SK-N-SH treated with all-trans-retinoic acid at 6 μM for 48 hours (cell line): ENCODE data around the gene ZNF700.
"Not testable (repeated sequence)": the region's sequence is repeated elsewhere in the genome, so short reads cannot be mapped to it uniquely, and the experiment has no call there.

Experiments used
- ATAC-seq: fragments of 200-7000 bp; cut with Tn5 transposase; 3 replicates; pipeline ENCODE4 v1.9.1; 2020; ENCODE audit warnings: mild to moderate bottlenecking, moderate library complexity
- ARNTL ChIP-seq: fragments of 450-650 bp; formaldehyde crosslinking; IDR thresholded peaks from 2 replicates; pipeline ENCODE4 v1.5.0; 2020; ENCODE audit warnings: low read depth, mild to moderate bottlenecking, moderate library complexity, borderline replicate concordance
- CREB5 ChIP-seq: fragments of 250-450 bp; sonication (Bioruptor Pico); IDR thresholded peaks from 2 replicates; pipeline ENCODE4 v1.5.1; 2020; ENCODE audit warnings: low read depth, mild to moderate bottlenecking, moderate library complexity
- CSDC2 ChIP-seq: fragments of 250-450 bp; sonication (Bioruptor Pico); IDR thresholded peaks from 2 replicates; pipeline ENCODE4 v1.5.0; 2020; ENCODE audit warnings: mild to moderate bottlenecking, moderate library complexity
- CSRNP3 ChIP-seq: fragments of 250-450 bp; sonication (Bioruptor Pico); IDR thresholded peaks from 2 replicates; pipeline ENCODE4 v1.5.1; 2021; ENCODE audit warnings: mild to moderate bottlenecking, moderate library complexity
- ESRRG ChIP-seq: fragments of 250-450 bp; sonication (Bioruptor Pico); IDR thresholded peaks from 2 replicates; pipeline ENCODE4 v1.6.1; 2021; ENCODE audit warnings: mild to moderate bottlenecking
- ISL1 ChIP-seq: fragments of 250-450 bp; sonication (Bioruptor Pico); IDR thresholded peaks from 2 replicates; pipeline ENCODE4 v2.1.2; 2022; ENCODE audit warnings: mild to moderate bottlenecking, moderate library complexity
- OSR1 ChIP-seq: fragments of 250-450 bp; sonication (Bioruptor Pico); IDR thresholded peaks from 2 replicates; pipeline ENCODE4 v1.8.0; 2022; ENCODE audit warnings: moderate library complexity, mild to moderate bottlenecking, inconsistent platforms
- PPARA ChIP-seq: fragments of 250-450 bp; sonication (Bioruptor Pico); IDR thresholded peaks from 2 replicates; pipeline ENCODE4 v1.5.0; 2020; ENCODE audit warnings: mild to moderate bottlenecking, borderline replicate concordance
- RARB ChIP-seq: fragments of 250-450 bp; sonication (Bioruptor Pico); IDR thresholded peaks from 2 replicates; pipeline ENCODE4 v1.8.0; 2021; ENCODE audit warnings: mild to moderate bottlenecking, moderate library complexity
- SNAI2 ChIP-seq: fragments of 250-450 bp; sonication (Bioruptor Pico); IDR thresholded peaks from 2 replicates; pipeline ENCODE4 v1.5.0; 2020; ENCODE audit warnings: mild to moderate bottlenecking, moderate library complexity
- TCF4 ChIP-seq: fragments of 250-450 bp; sonication (Bioruptor Pico); IDR thresholded peaks from 2 replicates; pipeline ENCODE4 v1.8.0; 2021; ENCODE audit warnings: mild to moderate bottlenecking, moderate library complexity, borderline replicate concordance
- TOX ChIP-seq: fragments of 250-450 bp; sonication (Bioruptor Pico); IDR thresholded peaks from 2 replicates; pipeline ENCODE4 v1.8.0; 2021; ENCODE audit warnings: mild to moderate bottlenecking, moderate library complexity, borderline replicate concordance
- TSHZ2 ChIP-seq: fragments of 250-450 bp; sonication (Bioruptor Pico); IDR thresholded peaks from 2 replicates; pipeline ENCODE4 v1.5.0; 2020; ENCODE audit warnings: mild to moderate bottlenecking, moderate library complexity
- ZC3H10 ChIP-seq: fragments of 250-450 bp; sonication (Bioruptor Pico); IDR thresholded peaks from 2 replicates; pipeline ENCODE4 v1.5.1; 2021; ENCODE audit warnings: mild to moderate bottlenecking, moderate library complexity
- ZFP3 ChIP-seq: fragments of 250-450 bp; sonication (Bioruptor Pico); IDR thresholded peaks from 2 replicates; pipeline ENCODE4 v1.5.0; 2020; ENCODE audit warnings: mild to moderate bottlenecking, moderate library complexity
- ZFP30 ChIP-seq: fragments of 450-650 bp; formaldehyde crosslinking; IDR thresholded peaks from 2 replicates; pipeline ENCODE4 v1.5.0; 2022; ENCODE audit warnings: mild to moderate bottlenecking, moderate library complexity
- ZNF565 ChIP-seq: fragments of 450-650 bp; formaldehyde crosslinking; conservative IDR thresholded peaks from 2 replicates; pipeline ENCODE4 v1.5.0; 2020; ENCODE audit warnings: low read depth, mild to moderate bottlenecking, moderate library complexity
- ZNF70 ChIP-seq: fragments of 450-650 bp; formaldehyde crosslinking; IDR thresholded peaks from 2 replicates; pipeline ENCODE4 v1.5.0; 2020; ENCODE audit warnings: mild to moderate bottlenecking, moderate library complexity
- ZNF8 ChIP-seq: fragments of 450-650 bp; formaldehyde crosslinking; IDR thresholded peaks from 2 replicates; pipeline ENCODE4 v1.5.0; 2020; ENCODE audit warnings: mild to moderate bottlenecking, moderate library complexity

ZNF700 gene

GRCh38 chr19:11914417-11915051 is 10.4 kb upstream of the ZNF700 start:
- not testable (repeated sequence) for ATAC-seq

- ATAC-seq, result no peak
- TF ChIP-seq ARNTL (CRISPR knock-in tag) (no peak), TOX (no peak), ZC3H10 (CRISPR knock-in tag) (no peak), CSDC2 (no peak), CSRNP3 (CRISPR knock-in tag) (no peak), ZNF565 (no peak), TSHZ2 (CRISPR knock-in tag) (no peak), TCF4 (CRISPR knock-in tag) (no peak), RARB (no peak), PPARA (CRISPR knock-in tag) (no peak), ESRRG (no peak), ISL1 (no peak), ZFP3 (no peak), ZFP30 (CRISPR knock-in tag) (no peak), OSR1 (CRISPR knock-in tag) (no peak), ZNF8 (CRISPR knock-in tag) (no peak)
Measured at GRCh38 chr19:11921852-11922495, 2.9 kb upstream of the ZNF700 start.

GRCh38 chr19:11925651-11926187 is 812 bp downstream of the ZNF700 start:
- not testable (repeated sequence) for ATAC-seq

GRCh38 chr19:11927227-11927626 is 2.3 kb downstream of the ZNF700 start:
- no peak for ATAC-seq
- TF ChIP-seq OSR1 (CRISPR knock-in tag), result no peak
- no peak for TF ChIP-seq ZNF70 (CRISPR knock-in tag)
- no peak for TF ChIP-seq TSHZ2 (CRISPR knock-in tag)

- ATAC-seq, result no peak
- TF ChIP-seq SNAI2 (CRISPR knock-in tag), result no peak
- no peak for TF ChIP-seq ESRRG
- no peak for TF ChIP-seq RARB
- no peak for TF ChIP-seq ZNF70 (CRISPR knock-in tag)
- TF ChIP-seq TSHZ2 (CRISPR knock-in tag), result no peak
- no peak for TF ChIP-seq ZFP30 (CRISPR knock-in tag)
- no peak for TF ChIP-seq CREB5 (CRISPR knock-in tag)
- TF ChIP-seq ZC3H10 (CRISPR knock-in tag), result no peak
- TF ChIP-seq OSR1 (CRISPR knock-in tag), result no peak
- no peak for TF ChIP-seq TCF4 (CRISPR knock-in tag)
Measured at GRCh38 chr19:11931051-11931450, 6.1 kb downstream of the ZNF700 start.
